Peyer's patch (tissue), 4 donors: ENCODE data around the gene NNT. TPM values are rescaled to one million over a fixed set of nuclear protein-coding genes. Genes with fewer than 3 reads are reported as not detected.
"Not testable (repeated sequence)": the region's sequence is repeated elsewhere in the genome, so short reads cannot be mapped to it uniquely, and the experiment has no call there.

Source experiments
- DNase-seq, 3 donors: peaks; one replicate each; pipeline ENCODE4 v3.0.0-alpha.2; 2017 to 2019
- H3K27ac ChIP-seq, 4 donors: fragments of 200-600 bp; sonication (generic); one replicate each; pipeline ENCODE4 v1.5.1; 2016 to 2019
- H3K27me3 ChIP-seq, 2 donors: fragments of 200-600 bp; sonication (generic); one replicate each; pipeline ENCODE4 v1.5.1; 2019
- H3K36me3 ChIP-seq, 3 donors: fragments of 200-600 bp; sonication (generic); one replicate each; pipeline ENCODE4 v1.5.1; 2016 to 2019
- H3K4me1 ChIP-seq, 4 donors: fragments of 200-600 bp; sonication (generic); one replicate each; pipeline ENCODE4 v1.5.1; 2016 to 2019
- H3K4me3 ChIP-seq, 4 donors: fragments of 200-600 bp; sonication (generic); 1 replicate in 3 of 4; 2 replicates in 1 of 4; pipeline ENCODE4 v1.5.1; 2016 to 2019; ENCODE audit warnings: mild to moderate bottlenecking in 1 of 4
- H3K9me3 ChIP-seq, 4 donors: fragments of 200-600 bp; sonication (generic); one replicate each; pipeline ENCODE4 v1.5.1; 2016 to 2019; ENCODE audit warnings: mild to moderate bottlenecking in 1 of 4
- POLR2A ChIP-seq, 2 donors: fragments of 450-650 bp; IDR thresholded peaks; one replicate each; pipeline ENCODE4 v1.5.1; 2017; ENCODE audit warnings: antibody characterized with exemption in 2 of 2, mild to moderate bottlenecking in 2 of 2, moderate library complexity in 2 of 2
- total RNA-seq, 4 donors: library from RNA; depleted of rRNA; stranded (reverse); fragments of >200 nt; gene quantifications; one replicate each; pipeline ENCODE4 v1.1.0, GENCODE V29; 2016
- TF ChIP-seq, protein P1 (sequence below), 6 experiments: fragments of 450-650 bp in 4 of 6; fragments of 200-600 bp in 2 of 6; sonication (generic) in 1 of 6; IDR thresholded peaks; one replicate each; pipeline ENCODE4 v1.5.1; 2017 to 2019; ENCODE audit warnings: antibody characterized with exemption in 6 of 6, mild to moderate bottlenecking in 3 of 6, moderate library complexity in 1 of 6

NNT gene
- total RNA-seq, 4 donors from 2014 or later: 30.5 to 59.7 (median 44.5) TPM

DNA sequence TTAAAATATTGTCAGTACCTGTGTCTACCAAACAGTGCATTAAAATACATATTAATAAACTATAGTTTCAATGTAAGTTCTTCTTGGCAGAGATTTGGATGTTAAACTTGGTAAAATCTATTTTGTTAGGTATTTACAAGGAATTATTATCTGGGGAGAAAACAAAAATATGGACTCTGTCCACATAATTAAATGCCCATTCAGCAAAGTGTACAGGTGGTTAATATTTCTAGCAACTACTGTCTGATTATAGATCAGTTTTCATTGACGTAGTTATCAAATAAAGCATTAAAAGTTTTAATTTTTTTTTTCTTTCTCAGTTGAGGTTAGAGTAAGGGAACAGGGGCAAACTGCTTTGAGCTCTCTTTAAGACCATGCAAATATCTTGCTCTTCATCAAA, 88.9 kb downstream of the NNT start:
- Histone ChIP-seq H3K4me3 (no peak overlapping the region), H3K36me3 (no peaks in the 10 kb centered on the region), H3K9me3 (peaks cover 0 to 9% (median 0%) of the 10 kb centered on the region in 4 donors), H3K27me3 (no peaks in the 10 kb centered on the region), H3K27ac (no peak overlapping the region), H3K4me1 (no peaks in the 10 kb centered on the region)
- TF ChIP-seq, protein P1, sequence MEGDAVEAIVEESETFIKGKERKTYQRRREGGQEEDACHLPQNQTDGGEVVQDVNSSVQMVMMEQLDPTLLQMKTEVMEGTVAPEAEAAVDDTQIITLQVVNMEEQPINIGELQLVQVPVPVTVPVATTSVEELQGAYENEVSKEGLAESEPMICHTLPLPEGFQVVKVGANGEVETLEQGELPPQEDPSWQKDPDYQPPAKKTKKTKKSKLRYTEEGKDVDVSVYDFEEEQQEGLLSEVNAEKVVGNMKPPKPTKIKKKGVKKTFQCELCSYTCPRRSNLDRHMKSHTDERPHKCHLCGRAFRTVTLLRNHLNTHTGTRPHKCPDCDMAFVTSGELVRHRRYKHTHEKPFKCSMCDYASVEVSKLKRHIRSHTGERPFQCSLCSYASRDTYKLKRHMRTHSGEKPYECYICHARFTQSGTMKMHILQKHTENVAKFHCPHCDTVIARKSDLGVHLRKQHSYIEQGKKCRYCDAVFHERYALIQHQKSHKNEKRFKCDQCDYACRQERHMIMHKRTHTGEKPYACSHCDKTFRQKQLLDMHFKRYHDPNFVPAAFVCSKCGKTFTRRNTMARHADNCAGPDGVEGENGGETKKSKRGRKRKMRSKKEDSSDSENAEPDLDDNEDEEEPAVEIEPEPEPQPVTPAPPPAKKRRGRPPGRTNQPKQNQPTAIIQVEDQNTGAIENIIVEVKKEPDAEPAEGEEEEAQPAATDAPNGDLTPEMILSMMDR (IDR thresholded peaks at IDR 0.05): no peak
- TF ChIP-seq POLR2A (IDR thresholded peaks at IDR 0.05): no peak
- DNase-seq: no peak

DNA sequence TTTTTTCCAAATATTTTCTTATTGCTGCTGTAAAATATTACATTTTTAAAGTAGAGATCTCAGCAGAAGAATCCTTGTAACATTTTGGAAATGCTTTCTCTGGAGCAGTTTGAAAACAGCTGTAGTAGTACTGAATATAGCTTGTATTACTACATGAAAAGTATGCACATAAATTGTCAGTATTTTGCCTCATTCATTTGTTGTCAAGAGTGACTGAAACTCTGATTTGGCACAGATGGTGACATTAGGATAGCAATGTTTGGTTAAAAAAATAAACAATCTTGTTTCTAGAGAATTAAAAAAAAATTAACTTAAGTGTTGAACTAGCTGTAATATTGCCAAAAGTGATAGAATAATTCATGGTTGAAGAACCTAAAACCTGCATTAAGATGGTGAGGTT, 90.4 kb downstream of the NNT start:
- H3K9me3 ChIP-seq: peaks cover 0 to 9% (median 0%) of the 10 kb centered on the region in 4 donors
- H3K36me3 ChIP-seq: no peaks in the 10 kb centered on the region

DNA sequence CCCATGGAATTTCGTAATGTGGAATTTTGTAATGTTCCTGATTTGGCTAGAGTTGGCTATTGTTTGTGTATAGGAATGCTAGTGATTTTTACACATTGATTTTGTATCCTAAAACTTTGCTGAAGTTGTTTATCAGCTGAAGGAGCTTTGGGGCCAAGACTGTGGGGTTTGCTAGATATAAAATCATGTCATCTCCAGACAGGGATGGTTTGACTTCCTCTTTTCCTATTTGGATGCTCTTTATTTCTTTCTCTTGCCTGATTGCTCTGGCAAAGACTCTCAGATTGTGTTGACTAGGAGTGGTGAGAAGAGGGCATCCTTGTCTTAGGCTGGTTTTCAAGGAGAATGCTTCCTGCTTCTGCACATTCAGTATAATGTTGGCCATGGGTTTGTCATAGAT, 91.0 kb downstream of the NNT start:
- Histone ChIP-seq H3K36me3 (no peaks in the 10 kb centered on the region), H3K4me3 (no peak overlapping the region), H3K27ac (no peak overlapping the region), H3K4me1 (no peaks in the 10 kb centered on the region), H3K27me3 (no peaks in the 10 kb centered on the region), H3K9me3 (peaks cover 0 to 9% (median 0%) of the 10 kb centered on the region in 4 donors)
- no peak for TF ChIP-seq POLR2A (IDR thresholded peaks at IDR 0.05)
- TF ChIP-seq, protein P1 (IDR thresholded peaks at IDR 0.05): no peak
- DNase-seq: no peak

More for the DNA sequence above, 90.4 kb downstream of the NNT start:
- Histone ChIP-seq H3K27me3 (no peaks in the 10 kb centered on the region), H3K27ac (no peak overlapping the region), H3K4me1 (no peaks in the 10 kb centered on the region), H3K4me3 (no peak overlapping the region)
- TF ChIP-seq, protein P1 (IDR thresholded peaks at IDR 0.05): no peak
- TF ChIP-seq POLR2A (IDR thresholded peaks at IDR 0.05): no peak
- no peak for DNase-seq

DNA sequence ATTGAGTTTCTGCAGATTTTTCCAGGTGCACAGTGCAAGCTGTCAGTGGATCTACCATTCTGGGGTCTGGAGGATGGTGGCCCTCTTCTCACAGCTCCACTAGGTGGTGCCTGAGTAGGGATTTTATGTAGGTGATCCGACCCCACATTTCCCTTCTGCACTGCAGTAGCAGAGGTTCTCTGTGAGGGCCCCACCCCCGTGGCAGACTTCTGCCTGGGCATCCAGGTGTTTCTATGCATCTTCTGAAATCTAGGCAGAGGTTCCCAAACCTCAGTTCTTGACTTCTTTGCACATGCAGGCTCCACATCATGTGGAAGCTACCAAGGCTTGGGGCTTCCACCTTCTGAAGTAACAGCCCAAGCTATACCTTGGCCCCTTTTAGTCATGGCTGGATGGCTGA, 93.5 kb downstream of the NNT start:
- not testable (repeated sequence) for H3K27ac ChIP-seq, H3K4me1 ChIP-seq, H3K9me3 ChIP-seq, H3K4me3 ChIP-seq, H3K36me3 ChIP-seq, DNase-seq, H3K27me3 ChIP-seq

DNA sequence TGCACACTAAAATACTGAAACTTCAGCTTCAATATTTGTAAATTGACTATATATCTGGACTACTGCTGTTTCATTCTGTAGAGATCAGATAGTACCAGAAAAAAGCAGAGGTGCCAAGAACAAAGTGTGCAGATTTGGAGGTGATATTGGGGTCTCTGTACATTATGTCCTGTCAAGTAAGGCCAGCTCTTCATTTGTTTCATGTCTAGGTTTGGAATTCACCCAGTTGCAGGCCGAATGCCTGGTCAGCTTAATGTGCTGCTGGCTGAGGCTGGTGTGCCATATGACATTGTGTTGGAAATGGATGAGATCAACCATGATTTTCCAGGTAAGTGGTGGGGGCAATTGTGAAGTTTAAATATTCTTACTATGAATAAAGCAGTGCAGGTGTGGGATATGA, 96.9 kb downstream of the NNT start:
- no peak overlapping the region for H3K27ac ChIP-seq
- DNase-seq: no peak
- peaks cover 0 to 9% (median 0%) of the 10 kb centered on the region in 4 donors for H3K9me3 ChIP-seq
- no peak for TF ChIP-seq POLR2A (IDR thresholded peaks at IDR 0.05)
- TF ChIP-seq, protein P1 (IDR thresholded peaks at IDR 0.05): no peak
- H3K36me3 ChIP-seq: peaks cover 0 to 23% (median 0%) of the 10 kb centered on the region in 3 donors
- no peaks in the 10 kb centered on the region for H3K4me1 ChIP-seq
- H3K4me3 ChIP-seq: no peak overlapping the region
- H3K27me3 ChIP-seq: no peaks in the 10 kb centered on the region

DNA sequence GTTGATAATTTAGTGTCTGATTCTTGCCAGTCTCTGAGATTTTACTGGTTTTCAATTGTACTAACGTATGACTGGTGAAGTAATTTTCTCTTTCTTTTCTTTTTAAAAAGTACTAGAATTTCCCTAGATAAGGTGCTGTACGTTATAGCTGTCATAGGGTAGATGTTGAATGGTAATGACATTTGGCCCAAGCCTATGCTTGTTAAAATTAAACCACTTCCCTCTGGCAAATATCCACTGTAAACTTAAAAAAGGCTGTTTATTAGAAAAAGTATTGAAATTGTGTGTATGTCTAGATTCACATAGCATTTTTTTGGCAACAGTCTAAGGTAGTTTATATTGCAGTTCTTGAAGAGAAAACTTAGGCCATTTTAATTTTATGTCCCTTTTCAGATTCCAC, 97.6 kb downstream of the NNT start:
- no peak overlapping the region for H3K4me3 ChIP-seq
- no peaks in the 10 kb centered on the region for H3K4me1 ChIP-seq
- TF ChIP-seq, protein P1 (IDR thresholded peaks at IDR 0.05): no peak
- TF ChIP-seq POLR2A (IDR thresholded peaks at IDR 0.05): no peak
- peaks cover 0 to 23% (median 0%) of the 10 kb centered on the region in 3 donors for H3K36me3 ChIP-seq
- H3K27ac ChIP-seq: no peak overlapping the region
- H3K9me3 ChIP-seq: peaks cover 0 to 9% (median 0%) of the 10 kb centered on the region in 4 donors
- H3K27me3 ChIP-seq: no peaks in the 10 kb centered on the region
- DNase-seq: no peak
